IPS DF 6.9 (cell line): Measurements from ENCODE around the gene RAB11FIP4.

Source experiments
- DNase-seq: peaks from one replicate; pipeline ENCODE4 v3.0.0-alpha.2; 2013; ENCODE audit warnings: low read depth, low spot score
- H3K27ac ChIP-seq: one replicate; pipeline ENCODE4 v1.5.1; 2013; ENCODE audit warnings: low read length, control low read depth
- H3K27me3 ChIP-seq: 2 replicates; pipeline ENCODE4 v1.6.1; 2013; ENCODE audit warnings: mild to moderate bottlenecking, low read length; ENCODE audit not compliant: control insufficient read depth, insufficient read depth
- H3K36me3 ChIP-seq: 2 replicates; pipeline ENCODE4 v1.6.1; 2013; ENCODE audit warnings: low read length; ENCODE audit not compliant: control insufficient read depth, insufficient read depth
- H3K4me1 ChIP-seq: 2 replicates; pipeline ENCODE4 v1.6.1; 2013; ENCODE audit warnings: low read length; ENCODE audit not compliant: control insufficient read depth, insufficient read depth
- H3K4me3 ChIP-seq: 2 replicates; pipeline ENCODE4 v1.5.1; 2013; ENCODE audit warnings: mild to moderate bottlenecking, low read length
- H3K9me3 ChIP-seq: 2 replicates; pipeline ENCODE4 v1.6.1; 2013; ENCODE audit warnings: low read length, inconsistent platforms; ENCODE audit not compliant: control insufficient read depth, insufficient read depth
- WGBS: extraction: QIAGEN DNeasy Blood & Tissue Kit; methylation state at CpG from one replicate; pipeline ENCODE4 v1.1.7; 2013; ENCODE audit warnings: mixed read lengths, missing lambda C conversion rate; ENCODE audit not compliant: insufficient read length, insufficient coverage; 5-methylcytosine and 5-hydroxymethylcytosine counted together

RAB11FIP4 gene

DNA sequence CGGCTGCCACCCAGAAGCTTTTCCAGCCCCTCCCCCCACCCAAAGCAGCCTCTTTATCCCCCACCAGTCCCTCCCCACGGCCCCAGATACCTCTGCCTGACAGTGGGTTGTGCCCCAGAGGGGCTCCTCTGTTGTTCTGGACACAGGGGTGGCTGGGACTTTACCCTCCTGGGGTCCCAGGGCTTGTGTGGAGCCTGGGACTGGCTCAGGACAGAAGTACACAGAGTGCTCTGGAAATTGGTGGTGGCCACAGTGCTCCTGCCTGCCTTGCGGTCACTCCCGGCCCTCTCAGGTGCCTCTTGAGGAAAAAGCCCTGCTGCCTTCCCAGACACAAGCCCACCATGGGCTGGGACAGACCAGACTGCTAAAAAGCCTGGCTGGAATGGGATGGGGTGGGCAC, 68.2 kb downstream of the RAB11FIP4 start:
- H3K9me3 ChIP-seq, result no peaks in the 10 kb centered on the region
- no peaks in the 10 kb centered on the region for H3K36me3 ChIP-seq
- H3K4me3 ChIP-seq, result no peak overlapping the region
- WGBS, result no CpG with 5 or more reads among the region's 4 CpGs
- H3K4me1 ChIP-seq, result no peaks in the 10 kb centered on the region
- no peaks in the 10 kb centered on the region for H3K27me3 ChIP-seq
- no peak for DNase-seq
- H3K27ac ChIP-seq, result no peak overlapping the region

DNA sequence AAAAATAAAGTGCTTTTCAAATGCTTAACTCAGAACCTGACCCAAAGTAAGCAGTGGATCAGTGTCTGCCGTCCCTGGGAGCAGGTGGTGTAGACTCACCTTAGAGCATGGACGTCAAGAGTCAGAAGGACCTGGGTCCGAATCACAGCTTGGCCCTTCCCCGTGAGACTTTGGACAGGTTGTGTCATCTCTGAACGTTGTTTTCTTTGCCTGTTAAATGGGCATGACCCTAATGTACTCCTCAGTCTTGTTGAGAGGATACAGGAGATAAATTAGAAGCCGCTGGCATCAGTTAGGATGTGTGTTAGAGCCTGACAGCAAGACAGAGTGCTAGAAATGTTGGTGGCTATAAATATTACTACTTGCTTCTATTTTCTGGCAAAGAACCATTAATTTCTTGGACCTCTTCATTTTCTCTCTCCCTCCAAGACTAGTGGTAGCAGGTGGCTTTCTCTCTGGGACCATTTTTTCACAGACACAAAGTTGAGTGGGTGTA, 68.8 kb downstream of the RAB11FIP4 start:
- DNase-seq, result no peak
- no peaks in the 10 kb centered on the region for H3K27me3 ChIP-seq
- H3K4me1 ChIP-seq, result no peaks in the 10 kb centered on the region
- no peak overlapping the region for H3K27ac ChIP-seq
- no peaks in the 10 kb centered on the region for H3K9me3 ChIP-seq
- no peak overlapping the region for H3K4me3 ChIP-seq
- H3K36me3 ChIP-seq, result no peaks in the 10 kb centered on the region
- WGBS, result no CpG with 5 or more reads among the region's 6 CpGs

DNA sequence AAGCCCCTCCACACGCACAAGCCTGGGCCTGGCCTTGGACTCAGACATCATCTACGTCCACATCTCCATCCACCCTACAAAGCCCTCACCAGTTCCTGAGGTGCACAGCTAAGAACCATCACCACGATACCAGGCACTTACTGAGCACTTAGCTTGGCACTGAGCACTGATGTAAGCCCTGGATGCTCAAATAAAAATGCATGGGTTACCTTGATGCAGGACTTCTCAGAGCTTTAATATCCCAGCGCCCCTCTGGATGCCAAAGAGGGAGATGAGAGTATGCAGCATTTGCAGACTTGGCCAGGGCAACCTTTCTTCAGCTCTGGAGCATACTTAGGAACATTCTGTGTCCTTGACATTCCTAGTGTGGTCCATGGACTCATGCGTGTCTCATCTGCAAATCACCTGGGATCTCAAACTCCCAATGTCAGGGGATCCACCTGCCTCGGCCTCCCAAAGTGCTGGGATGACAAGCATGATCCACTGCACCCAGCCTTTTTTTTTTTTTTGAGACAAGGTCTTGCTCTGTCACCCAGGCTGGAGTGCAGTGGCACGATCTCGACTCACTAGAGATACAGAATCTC, 69.8 kb downstream of the RAB11FIP4 start:
- no peak for DNase-seq
- no CpG with 5 or more reads among the region's 8 CpGs for WGBS
- H3K4me3 ChIP-seq, result no peak overlapping the region
- H3K27me3 ChIP-seq, result no peaks in the 10 kb centered on the region
- no peaks in the 10 kb centered on the region for H3K9me3 ChIP-seq
- no peak overlapping the region for H3K27ac ChIP-seq
- H3K36me3 ChIP-seq, result no peaks in the 10 kb centered on the region
- no peaks in the 10 kb centered on the region for H3K4me1 ChIP-seq

DNA sequence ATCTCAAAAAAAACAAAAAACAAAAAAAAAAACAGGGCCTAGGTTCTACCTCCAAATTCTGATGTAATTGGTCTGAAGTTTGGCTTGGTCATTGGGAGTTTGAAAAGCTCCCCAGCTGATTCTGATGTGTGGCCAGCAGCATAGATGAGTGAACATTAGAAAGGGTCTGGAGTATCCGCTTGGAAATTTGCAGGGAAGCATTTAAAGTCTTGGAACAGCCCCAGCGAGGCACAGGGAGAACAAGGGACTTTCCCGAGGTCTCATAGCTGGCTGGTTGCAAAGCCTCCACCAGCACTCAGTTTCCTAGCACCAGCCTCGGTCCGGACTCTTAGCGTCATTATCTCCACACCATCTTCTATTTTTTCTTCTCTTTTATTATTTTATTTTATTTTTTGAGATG, 70.8 kb downstream of the RAB11FIP4 start:
- no peak for DNase-seq
- no peaks in the 10 kb centered on the region for H3K9me3 ChIP-seq
- H3K36me3 ChIP-seq, result no peaks in the 10 kb centered on the region
- WGBS, result 100% methylated on average over 3 of the region's 6 CpGs
- no peak overlapping the region for H3K27ac ChIP-seq
- no peaks in the 10 kb centered on the region for H3K27me3 ChIP-seq
- H3K4me1 ChIP-seq, result no peaks in the 10 kb centered on the region
- no peak overlapping the region for H3K4me3 ChIP-seq

DNA sequence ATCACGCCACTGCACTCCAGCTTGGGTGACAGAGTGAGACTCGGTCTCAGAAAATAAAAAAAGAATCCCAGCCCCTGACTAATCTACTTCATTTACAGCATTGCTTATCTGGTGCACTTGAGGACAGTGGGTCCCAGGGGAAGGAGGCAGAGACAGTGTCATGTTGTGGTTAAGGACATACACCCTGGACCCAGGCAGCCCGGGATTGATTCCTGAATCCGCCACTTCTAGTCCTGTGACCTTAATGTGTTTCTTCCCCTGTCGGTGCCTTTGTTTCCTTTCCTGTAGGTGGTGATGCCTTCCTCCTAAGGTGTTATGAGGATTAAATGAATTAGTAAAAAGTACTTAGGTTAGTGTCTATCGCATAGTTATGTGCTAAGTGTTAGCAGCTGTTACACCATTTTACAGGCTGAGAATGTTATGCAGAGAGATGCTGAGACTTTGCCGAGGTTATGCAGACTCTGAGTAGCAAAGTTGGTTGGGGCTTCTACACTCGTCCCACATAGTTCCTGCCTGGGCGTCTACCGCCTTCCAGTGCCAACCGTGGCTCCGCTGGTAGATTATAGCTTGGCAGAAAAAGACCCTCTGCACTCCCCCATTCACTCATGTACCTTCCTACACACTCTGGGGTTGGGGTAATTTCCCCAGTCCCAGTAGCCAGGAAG, 74.8 kb downstream of the RAB11FIP4 start:
- WGBS, result no CpG with 5 or more reads among the region's 12 CpGs
- H3K36me3 ChIP-seq, result no peaks in the 10 kb centered on the region
- H3K27ac ChIP-seq, result no peak overlapping the region
- H3K4me1 ChIP-seq, result peaks cover 15% of the 10 kb centered on the region
- H3K4me3 ChIP-seq, result no peak overlapping the region
- DNase-seq, result no peak
- H3K9me3 ChIP-seq, result no peaks in the 10 kb centered on the region
- H3K27me3 ChIP-seq, result no peaks in the 10 kb centered on the region

DNA sequence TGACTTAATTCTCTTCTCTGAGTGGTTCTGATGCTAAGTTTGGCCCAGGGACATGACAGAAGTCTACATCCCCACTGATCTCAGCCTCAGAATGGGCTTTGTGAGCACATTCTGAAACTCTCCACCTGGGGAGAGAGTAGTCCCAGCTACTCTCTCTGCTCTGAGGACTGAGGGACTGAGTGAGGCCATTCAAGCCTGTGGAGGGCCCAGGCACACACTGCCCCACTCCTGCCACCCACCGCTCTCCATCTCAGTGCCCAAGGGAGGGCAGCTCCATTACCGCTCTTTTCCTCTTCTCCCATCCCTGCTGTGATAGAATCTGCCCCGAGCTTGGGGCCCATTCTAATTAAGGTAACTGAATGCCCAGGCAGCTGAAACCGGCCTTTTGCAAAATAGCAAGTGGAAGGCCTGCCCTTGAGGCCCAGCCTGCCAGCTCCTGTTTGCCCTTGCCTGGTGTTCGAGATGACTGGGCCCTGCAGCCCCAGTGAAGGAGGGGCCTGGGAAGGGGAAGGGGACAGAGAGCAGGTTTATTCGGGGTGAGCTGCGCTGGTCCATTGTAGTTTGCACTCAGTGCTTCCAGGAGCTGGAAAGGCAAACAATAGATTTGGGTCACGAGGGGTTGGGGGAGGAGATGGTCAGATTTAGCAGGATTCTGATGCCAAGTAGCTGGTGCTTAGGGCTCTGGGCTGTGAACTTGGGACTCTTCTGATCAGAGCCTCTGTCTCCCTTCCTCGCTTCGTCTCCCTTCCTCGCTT, 76.2 kb downstream of the RAB11FIP4 start:
- Histone ChIP-seq H3K27ac (no peak overlapping the region), H3K9me3 (no peaks in the 10 kb centered on the region), H3K36me3 (no peaks in the 10 kb centered on the region), H3K4me1 (peaks cover 17% of the 10 kb centered on the region), H3K4me3 (no peak overlapping the region), H3K27me3 (no peaks in the 10 kb centered on the region)
- no CpG with 5 or more reads among the region's 11 CpGs for WGBS
- no peak for DNase-seq

DNA sequence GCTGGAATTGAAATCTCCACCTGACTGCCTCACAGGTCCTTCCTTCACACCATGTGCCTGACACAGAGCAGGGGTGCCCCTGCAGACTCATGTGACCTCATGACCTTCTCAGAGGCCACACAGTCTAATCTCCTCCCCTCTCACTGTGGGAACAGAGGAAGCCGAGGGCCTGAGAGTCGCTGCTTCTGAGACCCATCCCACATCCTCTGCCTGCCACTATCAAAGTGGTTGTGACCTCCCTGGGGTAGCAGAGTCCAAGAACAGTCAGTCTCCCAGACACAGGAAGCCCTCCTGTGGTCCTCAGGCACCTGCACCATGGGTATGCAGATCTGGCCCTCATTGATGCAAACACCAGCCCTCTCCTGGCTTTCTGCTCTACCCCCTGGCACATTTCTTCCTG, 78.5 kb downstream of the RAB11FIP4 start:
- H3K36me3 ChIP-seq, result no peaks in the 10 kb centered on the region

DNA sequence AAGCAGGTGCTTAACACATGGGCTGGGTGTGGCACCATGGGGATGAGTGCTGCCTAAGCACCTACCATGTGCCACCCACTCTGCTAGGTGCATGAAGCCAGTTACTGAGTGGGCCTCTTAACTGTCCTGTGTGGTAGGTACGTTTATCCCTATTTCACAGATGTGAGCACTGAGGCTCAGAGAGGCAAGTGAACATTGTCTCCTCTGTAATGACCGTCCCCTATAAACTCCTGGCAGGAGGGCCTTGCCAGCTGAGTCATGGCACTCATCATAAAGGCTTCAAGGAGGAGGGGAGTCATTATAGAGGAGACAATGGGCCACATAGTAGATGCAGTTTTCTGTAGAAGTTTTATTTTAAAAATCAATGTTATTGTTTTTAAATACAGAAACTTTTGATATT, 79.1 kb downstream of the RAB11FIP4 start:
- DNase-seq, result no peak
- no CpG with 5 or more reads among the region's 2 CpGs for WGBS
- Histone ChIP-seq H3K27me3 (no peaks in the 10 kb centered on the region), H3K36me3 (no peaks in the 10 kb centered on the region), H3K4me3 (no peak overlapping the region), H3K4me1 (peaks cover 17% of the 10 kb centered on the region), H3K9me3 (no peaks in the 10 kb centered on the region), H3K27ac (no peak overlapping the region)

More for the DNA sequence above, 78.5 kb downstream of the RAB11FIP4 start:
- H3K27me3 ChIP-seq, result no peaks in the 10 kb centered on the region
- H3K9me3 ChIP-seq, result no peaks in the 10 kb centered on the region
- H3K27ac ChIP-seq, result no peak overlapping the region
- peaks cover 17% of the 10 kb centered on the region for H3K4me1 ChIP-seq
- H3K4me3 ChIP-seq, result no peak overlapping the region
- no CpG with 5 or more reads among the region's 2 CpGs for WGBS
- no peak for DNase-seq

DNA sequence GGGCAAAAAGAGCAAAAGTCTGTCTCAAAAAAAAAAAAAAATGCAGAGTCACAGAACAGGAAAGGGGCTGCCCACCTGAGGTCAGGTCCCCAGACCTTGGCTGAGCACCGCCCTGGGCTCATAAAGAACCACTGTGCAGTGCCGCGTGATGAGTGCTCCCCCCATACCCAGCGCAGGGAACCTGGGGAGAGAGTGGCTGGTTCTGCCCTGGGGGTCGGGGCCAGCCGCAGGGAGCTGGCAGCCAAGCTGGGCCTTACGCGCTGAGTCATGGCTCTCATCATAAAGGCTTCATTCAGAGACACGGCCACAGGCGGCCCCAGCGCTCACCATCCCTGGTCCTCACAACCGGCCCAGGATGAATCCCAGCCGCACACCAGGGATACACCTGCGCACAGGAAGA, 80.7 kb downstream of the RAB11FIP4 start:
- no peak overlapping the region for H3K4me3 ChIP-seq
- peaks cover 17% of the 10 kb centered on the region for H3K4me1 ChIP-seq
- no peaks in the 10 kb centered on the region for H3K9me3 ChIP-seq
- no peaks in the 10 kb centered on the region for H3K27me3 ChIP-seq
- no peak overlapping the region for H3K27ac ChIP-seq
- no peaks in the 10 kb centered on the region for H3K36me3 ChIP-seq
- WGBS, result no CpG with 5 or more reads among the region's 14 CpGs
- no peak for DNase-seq

DNA sequence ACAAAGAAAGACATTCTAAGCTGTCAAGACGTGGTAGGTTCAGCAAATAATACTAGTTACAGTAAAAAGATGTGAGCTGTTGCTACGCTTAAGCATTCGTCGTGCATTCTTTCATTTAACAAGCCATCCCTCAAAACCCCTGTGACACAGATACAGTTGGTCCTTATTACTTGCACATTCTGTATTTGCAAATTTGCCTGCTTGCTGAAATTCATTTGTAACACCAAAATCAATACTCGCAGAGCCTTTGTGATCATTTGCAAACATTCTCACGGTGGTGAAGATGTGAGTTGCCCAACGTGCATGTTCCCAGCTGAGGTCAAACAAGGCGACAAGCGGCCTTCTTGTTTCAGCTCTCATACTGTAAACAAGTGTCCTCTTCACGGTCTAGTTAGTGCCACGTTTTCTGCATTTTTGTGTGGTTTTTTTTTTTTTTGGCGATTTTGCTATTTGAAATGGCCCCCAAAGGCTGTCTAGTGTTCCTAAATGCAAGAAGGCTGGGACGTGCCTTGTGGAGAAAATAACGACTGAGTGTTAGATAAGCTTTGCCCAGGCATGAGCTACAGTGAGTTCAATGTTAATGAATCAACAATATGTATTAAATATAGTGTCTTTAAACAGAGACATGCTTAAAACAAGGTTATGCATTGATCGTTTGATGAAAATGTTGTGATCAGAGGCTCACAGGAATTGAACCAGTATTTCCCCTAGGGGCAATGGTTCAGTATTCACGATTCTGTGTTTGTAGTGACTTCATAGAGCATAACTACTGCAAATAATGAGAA, 84.1 kb downstream of the RAB11FIP4 start:
- DNase-seq, result no peak
- Histone ChIP-seq H3K27me3 (no peaks in the 10 kb centered on the region), H3K4me3 (no peak overlapping the region), H3K27ac (no peak overlapping the region), H3K4me1 (peaks cover 4% of the 10 kb centered on the region), H3K9me3 (no peaks in the 10 kb centered on the region), H3K36me3 (no peaks in the 10 kb centered on the region)
- WGBS, result no CpG with 5 or more reads among the region's 16 CpGs
